Measurements from ENCODE around the gene PPP2R2C.

- TF ChIP-seq, protein P1, sequence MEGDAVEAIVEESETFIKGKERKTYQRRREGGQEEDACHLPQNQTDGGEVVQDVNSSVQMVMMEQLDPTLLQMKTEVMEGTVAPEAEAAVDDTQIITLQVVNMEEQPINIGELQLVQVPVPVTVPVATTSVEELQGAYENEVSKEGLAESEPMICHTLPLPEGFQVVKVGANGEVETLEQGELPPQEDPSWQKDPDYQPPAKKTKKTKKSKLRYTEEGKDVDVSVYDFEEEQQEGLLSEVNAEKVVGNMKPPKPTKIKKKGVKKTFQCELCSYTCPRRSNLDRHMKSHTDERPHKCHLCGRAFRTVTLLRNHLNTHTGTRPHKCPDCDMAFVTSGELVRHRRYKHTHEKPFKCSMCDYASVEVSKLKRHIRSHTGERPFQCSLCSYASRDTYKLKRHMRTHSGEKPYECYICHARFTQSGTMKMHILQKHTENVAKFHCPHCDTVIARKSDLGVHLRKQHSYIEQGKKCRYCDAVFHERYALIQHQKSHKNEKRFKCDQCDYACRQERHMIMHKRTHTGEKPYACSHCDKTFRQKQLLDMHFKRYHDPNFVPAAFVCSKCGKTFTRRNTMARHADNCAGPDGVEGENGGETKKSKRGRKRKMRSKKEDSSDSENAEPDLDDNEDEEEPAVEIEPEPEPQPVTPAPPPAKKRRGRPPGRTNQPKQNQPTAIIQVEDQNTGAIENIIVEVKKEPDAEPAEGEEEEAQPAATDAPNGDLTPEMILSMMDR (IDR thresholded peaks at IDR 0.05) = no peak
- TF ChIP-seq POLR2A (IDR thresholded peaks at IDR 0.05; ENCODE audit: low read depth) = no peak
Measured at GRCh38 chr4:6278801-6279197, 193.6 kb downstream of the PPP2R2C start.
